MM.1S (cell line): ENCODE results near the gene AP2A2.

Source experiments
- EZH2 ChIP-seq: fragments of 300-600 bp; sonication (generic); optimal IDR thresholded peaks from 2 replicates; pipeline ENCODE3; 2017; ENCODE audit warnings: low read depth, mild to moderate bottlenecking, antibody characterized with exemption, low read length, mixed read lengths
- EZH2phosphoT487 ChIP-seq: fragments of 300-600 bp; sonication (generic); IDR thresholded peaks from 2 replicates; pipeline ENCODE4 v1.6.1; 2018; ENCODE audit warnings: antibody characterized with exemption, low read length
- TF ChIP-seq, protein P1 (sequence below): fragments of 300-600 bp; sonication (generic); IDR thresholded peaks from 2 replicates; pipeline ENCODE4 v1.5.1; 2016; ENCODE audit warnings: antibody characterized with exemption, low read length, mixed read lengths

DNA sequence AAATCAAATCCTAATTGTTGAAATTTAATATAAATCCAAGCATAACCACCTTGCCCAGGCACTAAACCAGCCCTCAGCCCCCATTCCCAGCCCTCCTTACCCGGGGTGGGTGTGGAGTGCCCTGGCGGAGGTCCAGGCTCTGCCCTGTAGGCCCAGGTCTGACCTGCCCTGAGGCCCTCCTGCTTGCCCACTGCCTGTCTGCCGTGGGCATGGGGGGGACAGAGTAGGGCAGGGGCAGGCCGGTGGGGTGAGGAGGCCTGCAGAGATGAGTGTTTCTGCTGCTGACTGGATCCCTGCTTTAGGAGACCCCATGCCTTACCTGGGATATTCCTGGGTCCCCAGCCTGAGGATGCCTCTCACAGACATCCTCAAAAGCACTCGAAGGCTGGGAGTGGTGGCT lies 11.5 kb upstream of the AP2A2 start:
- TF ChIP-seq, protein P1, sequence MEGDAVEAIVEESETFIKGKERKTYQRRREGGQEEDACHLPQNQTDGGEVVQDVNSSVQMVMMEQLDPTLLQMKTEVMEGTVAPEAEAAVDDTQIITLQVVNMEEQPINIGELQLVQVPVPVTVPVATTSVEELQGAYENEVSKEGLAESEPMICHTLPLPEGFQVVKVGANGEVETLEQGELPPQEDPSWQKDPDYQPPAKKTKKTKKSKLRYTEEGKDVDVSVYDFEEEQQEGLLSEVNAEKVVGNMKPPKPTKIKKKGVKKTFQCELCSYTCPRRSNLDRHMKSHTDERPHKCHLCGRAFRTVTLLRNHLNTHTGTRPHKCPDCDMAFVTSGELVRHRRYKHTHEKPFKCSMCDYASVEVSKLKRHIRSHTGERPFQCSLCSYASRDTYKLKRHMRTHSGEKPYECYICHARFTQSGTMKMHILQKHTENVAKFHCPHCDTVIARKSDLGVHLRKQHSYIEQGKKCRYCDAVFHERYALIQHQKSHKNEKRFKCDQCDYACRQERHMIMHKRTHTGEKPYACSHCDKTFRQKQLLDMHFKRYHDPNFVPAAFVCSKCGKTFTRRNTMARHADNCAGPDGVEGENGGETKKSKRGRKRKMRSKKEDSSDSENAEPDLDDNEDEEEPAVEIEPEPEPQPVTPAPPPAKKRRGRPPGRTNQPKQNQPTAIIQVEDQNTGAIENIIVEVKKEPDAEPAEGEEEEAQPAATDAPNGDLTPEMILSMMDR = no peak
- TF ChIP-seq EZH2 (no peak), EZH2phosphoT487 (no peak)
